Right kidney (tissue), 1 donor: ENCODE data around the gene YWHAG.
A peak's percentile ranks its signal among the peaks of the same experiment; 100 is the strongest.
"Not testable (repeated sequence)": the region's sequence is repeated elsewhere in the genome, so short reads cannot be mapped to it uniquely, and the experiment has no call there.

Source experiments
- DNase-seq: peaks from one replicate; pipeline ENCODE4 v3.0.0-alpha.2; 2016

The YWHAG gene

DNA sequence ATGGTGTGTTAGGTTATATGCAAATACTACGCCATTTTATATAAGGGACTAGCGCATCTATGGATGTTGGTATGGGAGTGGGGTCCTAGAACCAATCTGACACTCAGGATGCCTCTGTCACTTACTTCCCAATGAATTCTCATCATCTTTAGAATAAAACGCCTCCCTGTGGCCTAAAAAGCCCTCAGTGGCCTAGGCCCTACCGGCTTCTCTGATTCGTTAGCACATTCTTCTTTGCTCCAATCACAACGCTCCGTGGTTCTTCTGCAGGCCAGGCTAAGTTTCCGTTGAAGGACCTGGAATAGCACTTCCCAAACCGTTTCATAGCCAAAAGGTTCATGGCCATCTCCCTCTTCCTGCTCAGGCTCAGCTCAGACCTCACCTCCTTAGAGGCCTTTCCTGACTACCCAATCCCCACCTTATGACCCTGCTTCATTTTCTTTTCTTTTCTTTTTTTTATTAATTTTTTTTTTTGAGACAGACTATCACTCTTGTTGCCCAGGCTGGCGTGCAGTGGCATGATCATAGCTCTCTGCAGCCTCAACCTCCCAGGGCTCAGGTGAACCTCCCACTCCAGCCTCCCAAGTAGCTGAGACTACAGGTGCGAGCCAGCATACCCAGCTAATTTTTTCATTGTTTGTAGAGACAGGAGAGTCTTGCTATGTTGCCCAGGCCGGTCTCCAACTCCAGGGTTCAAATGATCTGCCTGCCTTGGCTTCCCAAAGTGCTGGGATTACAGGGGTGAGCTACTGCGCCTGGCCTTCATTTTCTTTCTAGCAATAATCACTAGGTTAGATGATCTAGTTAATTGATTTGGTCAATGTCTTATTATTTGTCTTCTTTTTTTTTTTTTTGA, 24.5 kb upstream of the YWHAG start:
- no peak for DNase-seq

DNA sequence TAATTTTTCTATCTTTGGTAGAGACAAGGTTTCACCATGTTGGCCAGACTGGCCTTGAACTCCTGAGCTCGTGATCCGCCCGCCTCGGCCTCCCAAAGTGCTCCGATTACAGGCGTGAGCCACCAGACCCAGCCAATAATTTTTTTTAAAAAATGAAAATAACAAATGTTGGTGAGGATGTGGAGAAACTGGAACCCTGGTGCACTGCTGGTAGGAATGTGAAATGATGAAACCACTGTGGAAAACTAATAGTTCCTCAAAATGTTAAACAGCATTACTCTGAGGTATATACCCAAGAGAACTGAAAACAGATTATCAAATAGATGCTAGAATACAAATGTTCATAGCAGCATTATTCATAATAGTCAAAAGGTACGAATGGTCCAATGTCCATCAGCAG, 23.0 kb upstream of the YWHAG start:
- DNase-seq = no peak

DNA sequence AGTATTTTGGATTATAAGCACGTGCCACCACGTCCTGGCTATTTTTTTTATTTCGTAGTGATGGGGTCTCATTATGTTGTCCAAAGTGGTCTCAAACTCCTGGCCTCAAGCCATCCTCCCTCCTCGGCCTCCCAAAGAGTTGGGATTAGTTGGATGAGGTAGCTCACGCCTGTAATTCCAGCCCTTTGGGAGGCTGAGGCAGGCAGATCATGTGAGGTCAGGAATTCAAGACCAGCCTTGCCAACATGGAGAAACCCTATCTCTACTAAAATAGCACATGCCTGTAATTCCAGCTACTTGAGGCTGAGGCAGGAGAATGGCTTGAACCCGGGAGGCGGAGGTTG, 21.8 kb upstream of the YWHAG start:
- DNase-seq = no peak

DNA sequence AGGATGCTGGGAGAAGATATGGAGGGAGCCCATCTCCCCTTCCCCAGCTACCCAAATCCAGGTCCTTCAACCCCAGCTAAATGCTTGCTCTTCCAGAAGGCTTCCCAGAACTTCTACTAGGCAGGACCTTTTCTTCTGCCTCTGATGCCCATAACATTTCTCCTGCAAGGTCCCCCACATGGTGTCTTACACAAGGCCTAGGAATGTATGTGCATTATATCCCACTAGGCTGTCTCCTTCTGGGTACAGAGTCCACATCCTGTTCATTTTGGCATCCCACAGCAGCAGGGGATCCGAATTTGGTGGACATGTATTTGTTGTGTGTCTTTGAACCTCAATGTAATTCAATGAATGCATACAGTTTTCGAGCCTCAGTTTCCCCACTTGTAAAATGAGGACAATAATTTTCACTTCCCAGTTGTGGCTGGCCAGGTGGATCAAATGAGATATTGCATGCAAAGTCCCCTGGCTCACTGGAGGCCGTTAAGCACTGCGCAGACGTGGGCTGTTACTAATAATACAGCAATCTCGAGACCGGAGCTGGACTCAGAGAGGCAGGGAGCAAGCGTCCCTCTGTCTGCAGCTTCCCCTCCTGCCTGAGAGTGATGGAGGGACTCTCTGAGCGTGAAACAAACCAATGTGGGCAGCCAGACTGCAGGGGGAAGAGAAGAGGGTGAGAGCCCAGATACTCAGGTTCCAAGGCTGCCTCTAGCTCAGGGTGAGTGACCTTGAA, 18.6 kb upstream of the YWHAG start:
- DNase-seq = no peak

DNA sequence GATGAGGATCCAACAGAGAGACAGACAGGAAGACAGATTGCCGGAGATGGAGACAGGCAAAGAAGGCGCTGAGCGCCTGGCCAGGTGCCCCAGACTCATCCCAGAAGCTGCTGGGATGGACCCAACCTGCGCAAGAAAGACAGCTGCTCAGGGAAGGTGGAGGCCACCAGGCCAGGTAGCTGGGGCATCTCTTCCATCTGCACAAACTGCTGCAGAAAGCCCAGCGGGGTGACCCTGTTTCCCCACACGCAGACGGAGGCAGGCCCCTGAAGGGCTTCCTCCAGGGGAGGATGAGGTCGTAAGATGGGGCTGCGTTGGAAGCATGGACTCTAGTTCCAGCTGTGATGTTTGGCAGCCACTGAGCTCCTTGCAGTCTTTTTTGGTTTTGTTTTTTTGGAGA, 16.5 kb upstream of the YWHAG start:
- DNase-seq = no peak

DNA sequence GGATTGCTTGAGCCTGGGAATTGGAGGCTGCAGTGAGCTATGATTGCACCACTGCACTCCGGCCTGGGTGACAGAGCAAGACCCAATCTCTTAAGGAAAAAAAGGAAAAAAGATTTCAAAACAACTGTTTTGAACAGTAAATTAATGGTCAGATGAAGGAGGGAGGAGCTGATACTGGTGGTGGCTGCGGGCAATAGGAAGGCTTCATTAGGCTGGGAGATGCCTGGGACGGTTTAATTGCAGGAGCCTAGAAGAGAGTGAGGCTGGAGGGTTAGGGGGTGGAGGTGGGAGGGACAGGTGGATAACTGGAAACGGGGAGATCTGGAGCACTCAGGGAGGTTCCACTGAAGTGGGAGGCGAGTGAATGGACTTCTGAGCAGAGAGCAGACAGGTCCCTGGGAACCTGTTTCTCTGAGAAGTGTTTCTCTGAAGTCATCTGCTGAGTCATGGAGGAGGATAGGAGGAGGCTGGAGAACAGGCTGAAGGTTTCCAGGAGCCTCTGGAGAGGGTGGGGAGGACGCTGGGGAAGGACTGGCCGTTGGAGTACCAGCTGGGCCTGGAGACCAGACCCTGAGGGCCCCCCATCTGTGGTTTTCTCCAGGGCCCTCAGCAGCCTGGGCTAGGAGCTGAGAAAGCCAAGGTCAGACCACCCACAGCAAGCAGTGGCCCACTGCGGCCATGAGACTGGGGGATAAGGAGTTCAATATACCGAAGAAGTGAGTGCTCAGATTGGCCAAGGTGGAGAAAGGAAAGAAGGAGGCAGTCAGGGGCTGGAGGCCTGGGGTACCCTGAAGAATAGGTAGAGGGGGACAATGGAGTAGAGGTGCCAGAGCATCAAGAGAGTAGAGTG, 14.4 kb upstream of the YWHAG start:
- no peak for DNase-seq

DNA sequence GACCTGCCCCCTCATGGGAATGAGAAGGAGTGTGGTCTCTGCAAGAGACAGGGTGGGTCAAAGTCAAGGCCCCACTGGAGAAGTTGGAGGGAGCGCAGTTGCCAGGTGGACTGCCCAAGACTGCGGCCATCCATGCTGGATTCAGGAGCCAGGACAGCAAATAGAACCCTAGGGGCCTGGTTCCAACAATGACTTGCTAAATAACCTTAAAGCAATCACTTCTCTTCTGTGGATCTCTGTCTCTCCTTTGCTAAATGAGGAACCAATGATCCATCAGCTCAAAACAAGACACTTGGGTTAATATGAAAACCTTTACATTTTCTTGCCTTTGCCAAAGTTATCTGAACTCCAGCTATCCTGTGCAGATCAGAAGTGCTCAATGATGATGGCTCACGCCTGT, 12.6 kb upstream of the YWHAG start:
- DNase-seq = no peak

DNA sequence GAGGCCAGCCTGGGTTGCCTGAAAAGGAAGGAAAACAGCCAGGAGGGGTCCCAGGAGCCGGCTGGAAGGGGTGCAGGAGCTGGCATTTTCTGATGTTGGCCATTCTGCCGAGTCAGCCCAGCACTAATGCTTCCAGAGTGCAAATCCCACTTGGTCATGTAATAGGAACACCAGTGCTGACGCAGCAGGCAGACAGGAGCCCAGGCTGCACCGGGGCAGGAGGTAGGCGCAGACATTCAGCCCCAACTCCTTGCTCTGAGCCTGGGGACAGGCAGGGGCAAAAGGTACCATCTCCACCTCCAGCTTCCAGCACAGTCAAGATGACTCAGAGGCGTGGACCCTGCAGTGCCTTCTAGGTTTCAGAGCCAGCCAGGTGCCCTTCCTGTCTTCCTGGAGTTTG, 10.2 kb upstream of the YWHAG start:
- DNase-seq = no peak

DNA sequence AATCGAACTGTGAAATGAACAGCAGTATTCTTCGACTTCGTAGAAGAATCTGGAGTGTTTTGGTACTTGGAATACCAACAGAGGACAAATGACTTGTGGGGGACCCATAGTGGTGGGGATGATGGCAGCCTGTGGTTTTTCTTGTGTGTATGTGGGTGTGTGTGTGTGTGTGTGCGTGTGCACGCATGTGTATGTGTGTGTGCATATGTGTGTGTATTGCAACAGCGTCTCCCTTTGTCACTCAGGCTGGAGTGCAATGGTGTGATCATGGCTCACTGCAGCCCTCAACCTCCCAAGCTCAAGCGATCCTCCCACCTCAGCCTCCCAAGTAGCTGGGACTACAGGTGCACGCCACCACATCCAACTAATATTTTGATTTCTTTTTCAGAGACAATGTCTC, 9.4 kb upstream of the YWHAG start:
- no peak for DNase-seq

DNA sequence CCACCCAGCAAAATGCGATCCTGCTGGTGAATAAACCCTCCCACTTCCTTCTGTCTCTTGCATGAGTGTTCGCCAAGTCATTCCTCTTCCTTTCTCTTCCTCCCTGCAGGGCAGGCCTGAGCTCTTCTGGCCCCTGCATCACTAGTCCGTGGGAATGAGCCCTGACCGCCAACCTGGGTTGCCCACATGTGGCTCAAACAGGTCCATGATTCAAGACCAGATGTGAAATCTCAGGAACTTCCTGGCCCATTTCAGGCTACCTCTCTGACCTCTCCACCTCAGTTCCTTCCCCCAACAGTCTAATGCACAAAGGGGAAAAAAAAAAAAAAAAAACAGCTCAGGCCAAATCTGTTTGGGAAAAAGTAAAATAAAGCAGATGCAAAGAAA, 5.4 kb upstream of the YWHAG start:
- DNase-seq = no peak

DNA sequence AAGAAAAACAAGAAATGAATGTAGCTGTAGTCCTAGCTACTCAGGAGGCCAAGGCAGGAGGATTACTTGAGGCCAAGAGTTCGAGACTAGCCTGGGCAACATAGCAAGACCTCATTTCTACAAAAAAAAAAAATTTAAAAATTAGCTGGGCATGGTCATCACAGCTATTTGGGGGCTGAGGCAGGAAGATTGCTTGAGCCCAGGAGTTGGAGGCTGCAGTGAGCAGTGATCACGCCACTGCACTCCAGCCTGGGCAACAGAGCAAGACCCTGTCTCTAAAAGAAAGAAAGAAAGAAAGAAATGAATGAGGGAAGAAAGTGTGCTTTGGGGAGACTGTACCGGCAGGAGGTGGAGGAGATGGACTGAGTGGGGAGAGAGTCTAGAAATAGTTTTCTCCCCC, 5.0 kb upstream of the YWHAG start:
- not testable (repeated sequence) for DNase-seq

DNA sequence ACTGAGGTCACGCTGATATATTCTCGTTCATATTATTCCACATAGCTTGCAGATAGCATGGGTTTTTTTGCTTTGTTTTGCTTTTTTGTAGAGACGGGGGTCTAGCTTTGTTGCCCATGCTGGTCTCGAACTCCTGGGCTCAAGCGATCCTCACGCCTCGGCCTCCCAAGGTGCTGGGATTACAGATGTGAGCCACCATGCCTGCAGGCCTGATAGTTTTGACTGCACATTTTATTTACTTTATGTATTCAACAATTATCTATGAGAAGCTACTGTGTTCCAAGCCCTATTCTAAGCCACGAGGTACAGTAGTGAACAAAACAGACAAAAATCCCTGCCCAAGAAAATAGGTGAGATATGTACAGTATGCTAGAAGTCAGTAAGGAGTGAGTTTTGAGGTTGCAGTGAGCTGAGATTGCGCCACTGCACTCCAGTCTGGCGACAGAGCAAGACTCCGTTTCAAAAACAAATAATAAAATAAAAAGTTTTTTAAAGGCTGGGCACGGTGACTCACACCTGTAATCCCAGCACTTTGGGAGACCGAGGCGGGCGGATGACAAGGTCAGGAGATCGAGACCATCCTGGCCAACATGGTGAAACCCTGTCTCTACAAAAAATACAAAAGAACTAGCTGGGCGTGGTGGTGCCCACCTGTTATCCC, 1.3 kb upstream of the YWHAG start:
- DNase-seq = no peak

DNA sequence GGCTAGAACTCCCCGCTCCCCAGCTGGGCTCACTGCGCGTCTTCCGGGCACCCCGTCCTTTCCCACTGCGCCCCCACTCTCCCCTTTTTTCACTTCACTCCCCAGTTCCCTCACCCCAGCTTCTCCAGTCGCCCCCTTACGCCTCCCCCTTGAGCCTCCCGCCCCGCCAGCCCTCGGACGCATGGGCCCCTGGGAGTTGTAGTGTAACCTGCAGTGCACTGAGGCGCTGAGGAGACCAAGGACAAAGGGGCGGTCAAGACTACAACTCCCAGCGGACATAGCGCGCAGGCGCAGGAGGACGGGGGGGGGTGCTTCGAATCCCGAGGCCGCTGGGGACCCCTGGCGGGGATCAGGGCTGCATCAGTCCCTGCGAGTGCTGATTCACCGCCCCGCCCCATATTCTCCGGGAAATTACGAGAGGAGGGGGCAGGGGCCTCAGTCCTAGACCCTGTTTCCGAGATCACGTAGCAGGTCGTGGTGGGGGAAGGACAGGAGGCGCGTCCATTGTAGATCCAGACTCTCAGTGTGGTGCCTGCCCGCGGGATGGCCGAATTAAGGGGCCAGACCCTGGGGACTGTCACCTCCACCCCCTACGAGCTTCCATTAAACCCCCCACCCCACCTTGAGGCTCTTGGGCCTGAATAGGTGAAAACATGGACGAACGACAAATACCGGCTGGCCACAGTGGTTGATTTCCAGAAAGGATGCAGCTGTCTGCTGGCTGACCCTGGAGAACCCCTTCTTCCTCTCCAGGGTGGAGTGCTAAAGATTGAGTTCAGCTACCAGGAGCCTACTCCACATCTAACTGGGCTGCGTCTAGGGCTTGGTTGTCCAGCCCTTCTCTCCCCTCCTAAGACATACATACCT, 553 bp upstream of the YWHAG start:
- peak; percentile 87 for DNase-seq

DNA sequence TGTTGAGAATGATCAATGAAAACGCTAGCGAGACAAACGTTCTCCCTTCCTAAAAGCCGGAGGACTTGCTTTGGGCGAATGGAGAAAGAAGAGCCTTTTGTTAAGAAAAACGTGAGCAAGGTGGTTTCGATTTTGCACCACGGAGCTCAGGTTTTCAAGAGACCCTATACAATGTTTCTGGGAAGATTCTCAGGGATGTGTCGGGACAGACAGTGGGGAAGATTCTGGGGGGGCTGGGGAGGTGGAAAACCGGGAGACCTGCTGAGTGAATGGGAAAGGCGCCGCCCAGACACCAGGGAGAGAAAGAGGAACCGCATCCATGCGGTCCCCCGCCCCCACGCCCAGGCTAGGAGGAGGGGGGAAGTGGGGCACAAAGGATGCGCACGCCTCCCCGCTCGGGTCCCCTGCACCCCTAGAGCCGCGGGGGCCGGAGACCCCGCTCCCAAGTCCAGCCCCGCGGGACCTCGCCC, 745 bp downstream of the YWHAG start:
- DNase-seq = no peak

DNA sequence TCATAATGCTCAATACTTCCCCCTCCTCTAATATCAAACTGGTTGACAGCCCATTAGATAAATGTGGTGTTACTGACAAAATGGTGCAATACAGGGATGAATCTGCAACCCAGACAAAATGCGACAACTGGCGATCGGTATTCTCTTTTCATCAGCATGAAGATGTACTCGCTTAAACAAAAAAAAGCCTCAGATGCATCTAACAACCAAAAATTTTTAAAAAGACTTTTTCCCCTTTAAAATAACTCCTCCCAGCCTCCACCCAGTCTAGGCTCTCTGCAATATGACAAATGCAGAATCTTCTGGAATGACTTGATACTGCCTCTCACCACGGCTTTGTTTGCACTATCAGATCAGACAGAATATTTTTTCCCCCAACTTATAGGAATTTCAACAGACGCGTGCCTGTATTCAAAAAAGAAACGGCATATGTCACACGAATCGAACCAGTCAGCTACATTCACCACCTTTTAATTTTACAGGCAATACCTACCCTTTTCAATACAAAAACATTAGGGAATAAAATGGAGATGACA, 1.2 kb downstream of the YWHAG start:
- no peak for DNase-seq

DNA sequence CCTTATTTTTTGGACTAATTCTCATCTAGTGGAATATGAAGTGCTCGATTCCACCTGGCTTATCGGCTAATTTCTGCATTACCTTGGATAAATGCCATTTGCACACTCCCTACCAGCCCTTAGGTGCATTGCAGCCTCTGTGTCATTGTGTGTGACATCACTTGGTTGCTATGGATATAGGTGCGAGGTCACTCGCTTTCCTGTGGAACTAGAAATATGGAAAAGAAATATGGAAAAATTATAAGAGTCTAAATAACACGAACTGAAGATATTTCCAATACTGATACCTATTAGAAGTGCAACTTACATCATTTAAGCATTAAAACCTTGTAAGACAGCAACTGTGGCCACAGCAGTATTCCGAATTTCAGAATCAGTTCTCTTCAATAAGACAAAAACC, 2.0 kb downstream of the YWHAG start:
- no peak for DNase-seq

DNA sequence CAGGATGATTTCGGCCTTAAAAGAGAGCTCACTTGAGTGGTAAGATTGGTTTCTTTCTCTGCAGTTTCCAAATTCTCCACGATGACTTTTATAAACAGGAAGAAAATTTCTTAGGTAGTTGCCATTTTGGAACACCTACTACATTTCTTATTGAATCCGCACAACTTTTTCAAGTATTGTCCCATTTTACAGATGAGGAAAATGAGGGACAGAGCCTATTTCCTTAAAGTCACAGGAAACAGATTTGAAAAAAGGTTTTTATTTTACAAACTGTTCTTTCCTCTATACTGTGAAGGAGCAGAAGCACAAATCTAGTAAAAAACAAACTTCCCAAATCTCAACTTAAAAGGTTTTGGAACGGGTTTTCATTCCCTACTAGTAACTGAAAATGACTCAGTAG, 2.7 kb downstream of the YWHAG start:
- DNase-seq = no peak

DNA sequence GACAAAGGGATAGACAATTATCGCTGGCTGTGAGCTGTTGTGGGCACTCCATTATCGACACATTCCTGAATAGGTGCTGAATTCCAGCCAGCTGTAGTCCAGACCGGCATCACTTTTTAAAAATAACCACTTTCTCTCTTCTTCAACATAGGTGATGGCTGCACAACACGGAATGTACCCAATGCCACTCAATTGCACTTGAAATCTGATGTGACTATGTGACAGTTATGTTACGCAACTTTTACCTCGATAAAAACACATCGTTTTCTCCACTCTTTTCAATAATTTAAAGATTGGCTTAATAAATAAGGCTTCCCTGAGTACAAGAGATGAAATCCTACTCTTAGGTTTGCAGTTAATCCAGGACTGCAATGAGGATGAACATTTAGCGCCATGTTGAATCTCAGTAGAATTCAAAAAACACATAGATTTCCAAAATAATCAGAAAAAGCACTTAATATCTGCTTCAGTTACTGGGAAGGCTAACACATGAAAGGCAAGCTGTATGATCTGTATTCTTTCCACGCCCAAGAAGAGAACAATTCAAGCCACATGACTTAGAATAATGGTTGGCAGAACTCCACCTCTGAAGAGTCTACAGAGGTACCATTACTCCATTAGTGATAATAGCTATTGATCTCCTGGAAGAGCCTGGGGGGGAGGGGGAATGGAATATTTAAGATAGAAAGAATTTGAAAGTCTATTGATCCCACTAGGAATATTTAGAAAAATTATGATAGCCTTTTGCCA, 3.6 kb downstream of the YWHAG start:
- DNase-seq = no peak

DNA sequence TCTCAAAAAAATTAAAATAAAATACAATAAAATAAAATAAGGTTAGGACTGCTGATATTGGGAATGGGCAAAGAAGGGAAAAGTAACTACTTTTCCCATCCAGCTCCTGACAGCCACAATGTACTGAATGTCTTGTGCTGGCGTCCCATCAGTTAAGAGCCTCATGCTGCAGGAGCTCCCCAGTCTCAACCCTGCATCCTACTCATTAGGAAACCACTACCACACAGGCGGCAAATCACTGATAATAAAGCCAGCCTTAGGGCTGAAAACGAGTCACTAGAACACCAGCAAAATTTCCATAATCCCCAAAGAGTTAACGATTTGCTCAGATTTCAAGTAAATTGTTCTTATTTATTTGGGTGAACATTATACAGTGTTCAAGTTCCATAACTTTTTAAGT, 4.3 kb downstream of the YWHAG start:
- no peak for DNase-seq

DNA sequence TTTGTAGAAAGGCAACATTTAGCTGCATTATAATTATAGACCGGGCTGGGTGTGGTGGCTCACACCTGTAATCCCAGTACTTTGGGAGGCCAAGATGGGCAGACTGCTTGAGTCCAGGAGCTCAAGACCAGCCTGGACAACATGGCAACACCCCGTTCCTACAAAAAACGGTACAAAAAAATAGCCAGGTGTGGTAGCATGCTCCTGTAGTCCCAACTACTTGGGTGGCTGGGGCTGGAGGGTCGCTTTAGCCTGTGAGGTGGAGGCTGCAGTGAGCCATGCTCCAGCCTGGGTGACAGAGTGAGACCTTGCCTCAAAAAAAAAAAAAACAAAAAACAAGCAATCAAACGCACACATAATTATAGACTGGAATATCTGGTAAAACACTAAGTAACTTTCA, 5.0 kb downstream of the YWHAG start:
- DNase-seq = no peak

DNA sequence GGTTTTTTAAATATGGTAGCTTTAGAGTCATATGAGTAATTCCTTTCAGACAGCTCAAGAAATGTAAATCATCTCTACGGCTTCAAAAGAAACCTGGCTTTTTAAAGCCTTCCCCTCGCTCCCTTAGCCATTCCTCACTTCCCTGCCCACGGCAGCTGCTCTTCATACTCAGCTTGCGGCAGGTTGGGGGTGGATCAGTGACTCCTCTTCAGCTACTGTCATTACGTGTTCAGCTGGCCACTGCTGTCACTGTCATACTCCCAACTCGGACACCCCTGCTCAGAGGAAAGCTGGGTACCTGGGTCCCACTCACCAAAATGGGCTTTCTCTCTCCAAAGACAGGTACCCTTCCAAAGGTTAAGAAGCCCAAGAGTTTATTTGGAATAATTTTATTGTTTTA, 6.6 kb downstream of the YWHAG start:
- DNase-seq = no peak
